ENCODE data around the gene PIAS4.
"Not testable (repeated sequence)": the region's sequence is repeated elsewhere in the genome, so short reads cannot be mapped to it uniquely, and the experiment has no call there.

The PIAS4 gene

GRCh38 chr19:3998667-3999412, 8.7 kb upstream of the PIAS4 start:
- not testable (repeated sequence) for DNase-seq

GRCh38 chr19:4000798-4001197, 6.7 kb upstream of the PIAS4 start:
- not testable (repeated sequence) for DNase-seq

GRCh38 chr19:4005436-4005835, 2.1 kb upstream of the PIAS4 start:
- DNase-seq, result not testable (repeated sequence)

GRCh38 chr19:4007836-4008539, 452 bp downstream of the PIAS4 start:
- no peak for DNase-seq

DNA sequence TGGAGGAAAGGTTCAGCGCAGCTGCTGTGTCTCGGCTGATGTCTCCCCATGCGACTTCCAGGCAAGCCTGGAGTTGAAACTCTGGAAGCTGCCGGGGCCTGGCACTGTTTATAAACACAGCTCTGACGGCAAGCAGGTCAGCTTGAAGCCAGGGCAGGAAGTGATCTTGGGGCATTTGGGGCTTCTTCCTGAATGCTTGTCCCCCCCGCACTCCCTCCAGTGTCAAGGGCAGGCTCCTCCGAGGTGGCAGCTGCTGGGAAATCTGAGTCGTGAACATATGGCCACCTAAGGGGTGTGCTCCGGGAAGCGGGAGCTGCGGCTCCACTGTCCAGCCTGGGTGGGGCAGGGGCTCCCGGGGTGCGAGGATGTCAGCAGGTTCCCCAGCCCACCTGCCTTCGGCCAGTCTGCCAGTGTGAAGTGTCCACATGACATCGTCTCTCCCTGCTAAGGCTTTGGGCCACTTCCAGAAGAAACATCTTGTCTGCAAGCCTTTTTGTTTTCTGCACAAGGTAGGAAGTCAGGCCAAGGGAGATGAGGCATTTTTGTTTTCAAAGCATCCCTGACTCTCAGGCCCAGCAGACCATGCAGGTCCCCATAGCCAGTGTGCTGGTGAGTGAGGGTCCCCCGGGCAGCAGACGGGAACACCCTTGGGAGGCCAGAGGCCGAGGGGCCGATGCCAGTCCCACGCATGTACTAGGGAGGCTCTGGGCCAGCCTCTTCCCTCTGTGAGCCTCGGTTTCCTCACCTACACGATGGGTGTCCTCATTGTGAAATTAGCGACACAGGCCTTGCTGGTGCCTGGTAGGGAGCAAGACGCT, 2.7 kb downstream of the PIAS4 start:
- DNase-seq, result no peak

GRCh38 chr19:4010808-4011110, 3.2 kb downstream of the PIAS4 start:
- DNase-seq, result no peak

DNA sequence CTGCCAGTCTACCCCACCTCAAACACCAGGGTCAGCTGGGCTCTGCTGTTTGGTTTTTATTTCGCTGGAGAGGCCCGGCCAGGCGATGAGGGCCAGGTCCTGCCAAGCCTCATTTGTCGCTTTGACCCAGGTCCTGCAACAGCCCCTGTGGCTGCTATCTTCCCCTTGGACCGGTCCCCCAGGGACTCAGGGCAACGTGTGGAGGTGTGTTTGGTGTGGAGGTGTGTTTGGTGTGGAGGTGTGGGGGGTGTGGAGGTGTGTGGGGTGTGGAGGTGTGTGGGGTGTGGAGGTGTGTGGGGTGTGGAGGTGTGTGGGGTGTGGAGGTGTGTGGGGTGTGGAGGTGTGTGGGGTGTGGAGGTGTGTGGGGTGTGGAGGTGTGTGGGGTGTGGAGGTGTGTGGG, 3.9 kb downstream of the PIAS4 start:
- not testable (repeated sequence) for DNase-seq

- DNase-seq, result no peak
Measured at GRCh38 chr19:4012092-4012974, 4.8 kb downstream of the PIAS4 start.

GRCh38 chr19:4012975-4013634, 5.6 kb downstream of the PIAS4 start:
- DNase-seq, result no peak

DNA sequence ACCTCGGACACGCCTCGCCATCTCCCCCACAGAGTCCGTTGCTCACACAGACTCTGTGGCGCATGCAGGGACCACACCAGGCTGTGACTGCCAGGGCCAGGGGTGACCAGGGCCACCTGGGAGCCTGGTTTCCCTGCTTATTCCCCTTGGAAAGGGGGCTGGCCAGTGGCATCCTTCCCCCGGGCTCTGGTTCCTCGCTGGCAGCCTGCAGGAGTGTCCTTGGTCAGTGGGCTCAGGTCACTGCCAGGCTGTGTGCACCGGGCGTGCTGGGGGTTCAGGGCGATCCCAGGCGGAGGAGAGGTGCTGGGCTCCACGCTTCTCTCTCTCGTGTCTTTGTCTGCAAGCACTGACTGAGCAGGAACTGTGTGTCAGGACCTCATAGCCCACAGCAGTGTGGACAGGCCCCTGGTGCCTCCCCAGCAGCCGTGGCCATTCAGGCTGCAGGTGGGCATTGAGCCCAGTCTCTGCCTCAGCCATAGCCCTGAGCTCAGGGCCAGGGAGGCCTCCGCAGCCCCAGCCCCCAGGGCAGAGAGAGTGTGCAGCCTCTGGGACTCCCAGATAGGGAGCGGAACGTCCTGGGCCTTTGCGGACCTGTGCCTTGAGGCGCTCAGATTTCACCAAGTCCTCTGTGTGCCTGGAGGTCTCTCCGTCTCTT, 6.5 kb downstream of the PIAS4 start:
- no peak for DNase-seq

DNA sequence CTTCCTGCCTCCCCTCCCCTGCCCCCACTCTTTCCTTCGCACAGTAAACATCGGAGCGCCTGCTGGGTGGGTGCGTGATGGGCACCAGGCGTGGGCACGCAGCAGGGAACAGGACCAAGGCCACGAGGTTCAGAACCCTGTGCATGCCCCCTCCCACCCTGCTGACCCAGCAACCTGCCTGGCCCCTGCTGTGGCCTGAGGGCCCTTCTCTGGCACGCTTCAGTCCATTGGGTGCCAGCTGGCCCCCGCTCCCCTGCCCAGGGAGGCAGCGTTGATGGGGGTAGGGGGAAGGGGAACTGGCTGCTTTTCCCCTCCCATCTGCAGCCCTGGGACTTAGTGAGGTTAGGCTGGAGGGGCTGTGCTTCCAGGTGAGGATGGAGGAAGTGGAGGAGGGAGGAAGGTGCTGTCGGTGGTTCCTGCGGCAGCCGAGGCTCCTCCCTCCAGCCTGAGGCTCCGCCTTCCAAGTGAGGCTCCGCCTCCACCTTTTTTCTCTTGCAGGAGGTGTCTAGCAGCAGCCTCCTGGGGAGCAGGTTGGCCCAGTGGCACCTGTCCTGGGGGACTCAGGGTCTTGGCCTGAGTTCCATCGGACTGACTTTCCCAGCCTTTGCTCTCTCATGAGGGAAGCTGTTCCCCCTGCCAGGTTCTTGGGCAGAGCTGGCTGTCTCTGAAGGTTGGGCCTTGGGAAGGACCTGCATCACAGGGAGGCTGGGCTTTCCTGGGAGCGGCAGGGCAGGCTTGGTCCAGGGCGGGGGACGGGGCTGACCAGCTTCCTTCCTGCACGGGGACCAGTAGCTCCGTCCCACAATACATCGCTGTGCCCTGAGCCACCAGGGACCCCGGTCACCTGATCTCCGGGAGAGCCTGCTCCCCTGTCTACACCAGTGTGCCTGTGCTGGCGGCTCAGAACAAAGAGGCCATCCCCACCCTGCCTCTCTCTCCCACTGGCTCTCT, 7.3 kb downstream of the PIAS4 start:
- DNase-seq, result no peak

DNA sequence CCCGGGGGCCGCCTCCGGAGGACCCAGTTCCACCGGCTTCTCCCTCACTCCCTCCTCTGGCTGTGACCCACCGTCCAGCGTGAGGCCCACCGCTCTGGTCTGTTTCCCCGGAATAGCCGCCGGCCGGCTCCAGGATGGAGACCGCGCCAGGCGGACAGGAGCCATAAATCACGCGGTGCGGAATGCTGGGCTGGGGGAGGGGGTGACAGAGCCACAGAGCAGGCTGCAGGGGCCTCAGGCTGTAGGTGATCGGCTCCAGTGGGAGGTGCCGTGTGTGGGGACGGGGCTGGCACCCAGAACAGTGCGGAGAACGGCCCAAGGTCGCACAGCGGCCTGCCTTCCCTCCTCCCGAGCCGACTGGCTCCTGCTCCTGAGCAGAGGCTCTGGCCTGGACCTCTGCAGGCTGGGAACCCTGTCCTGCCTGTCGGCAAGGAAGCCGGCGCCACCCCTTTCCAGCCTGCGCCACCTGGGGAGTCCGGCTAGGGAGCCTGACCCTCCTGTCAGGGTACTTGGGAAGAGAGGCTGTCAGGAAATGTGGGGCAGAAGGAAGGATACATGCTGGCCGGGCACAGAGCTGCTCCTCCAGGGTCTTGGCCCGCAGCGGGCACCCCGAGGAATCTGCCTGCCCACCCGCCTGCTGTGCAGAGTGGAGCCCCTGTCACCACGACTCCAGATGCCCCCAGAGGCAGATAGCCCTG, 8.3 kb downstream of the PIAS4 start:
- no peak for DNase-seq

DNA sequence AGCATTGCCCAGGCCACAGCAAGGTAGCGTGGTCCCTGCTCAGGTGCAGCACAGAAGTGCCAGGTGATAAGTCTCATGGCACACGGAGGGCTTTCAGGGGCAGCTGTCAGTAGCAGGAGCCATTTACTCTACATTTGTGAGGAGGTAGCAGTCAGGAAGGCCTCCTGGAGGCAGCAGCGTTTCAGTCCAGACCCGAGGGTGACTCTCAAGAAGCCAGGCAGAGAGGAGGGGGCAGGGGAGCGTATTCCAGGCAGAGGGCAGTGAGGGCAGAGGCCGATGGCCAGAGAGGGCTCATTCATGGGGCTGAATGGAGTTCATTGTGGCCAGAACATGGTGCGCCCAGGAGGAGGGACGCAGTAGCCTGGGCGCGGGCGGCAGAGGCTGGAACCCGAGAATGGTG, 8.9 kb downstream of the PIAS4 start:
- no peak for DNase-seq

DNA sequence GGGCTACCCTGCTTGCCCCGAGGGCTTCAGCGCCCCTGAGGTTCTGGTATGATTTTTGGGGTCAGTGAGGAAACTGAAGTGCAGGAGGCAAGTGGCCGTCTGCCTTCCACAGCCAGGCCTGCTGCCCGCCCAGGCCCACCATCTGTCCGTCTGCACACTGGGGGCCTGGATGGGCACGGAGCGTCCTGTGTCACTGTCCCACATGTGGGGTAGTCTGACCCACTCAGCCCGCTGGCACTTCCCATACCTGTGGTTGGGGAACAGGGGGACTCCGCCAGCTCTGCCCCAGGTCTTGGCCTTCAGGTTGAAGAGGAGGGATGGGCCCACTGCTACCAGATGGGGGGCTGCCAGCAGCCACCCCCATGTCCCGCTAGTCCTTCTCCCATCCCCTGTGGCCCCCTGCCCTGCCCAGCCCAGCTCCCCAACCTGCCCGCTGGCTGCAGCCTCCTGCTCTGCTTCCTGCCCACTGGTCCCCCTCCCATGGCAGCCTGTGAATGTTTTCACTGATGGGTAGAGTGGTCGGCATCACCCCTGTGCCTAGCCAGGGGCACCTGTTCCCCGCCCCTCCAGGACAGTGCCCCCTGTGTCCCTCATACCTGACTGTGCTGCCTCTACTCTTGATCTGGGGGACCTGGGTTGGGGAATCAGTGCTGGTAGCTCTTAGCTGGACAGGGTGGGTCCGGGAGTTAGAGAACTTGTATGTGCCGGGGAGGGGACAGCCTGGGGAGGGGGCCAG, 9.5 kb downstream of the PIAS4 start:
- no peak for DNase-seq

- no peak for DNase-seq
Measured at GRCh38 chr19:4018140-4018613, 10.6 kb downstream of the PIAS4 start.

DNA sequence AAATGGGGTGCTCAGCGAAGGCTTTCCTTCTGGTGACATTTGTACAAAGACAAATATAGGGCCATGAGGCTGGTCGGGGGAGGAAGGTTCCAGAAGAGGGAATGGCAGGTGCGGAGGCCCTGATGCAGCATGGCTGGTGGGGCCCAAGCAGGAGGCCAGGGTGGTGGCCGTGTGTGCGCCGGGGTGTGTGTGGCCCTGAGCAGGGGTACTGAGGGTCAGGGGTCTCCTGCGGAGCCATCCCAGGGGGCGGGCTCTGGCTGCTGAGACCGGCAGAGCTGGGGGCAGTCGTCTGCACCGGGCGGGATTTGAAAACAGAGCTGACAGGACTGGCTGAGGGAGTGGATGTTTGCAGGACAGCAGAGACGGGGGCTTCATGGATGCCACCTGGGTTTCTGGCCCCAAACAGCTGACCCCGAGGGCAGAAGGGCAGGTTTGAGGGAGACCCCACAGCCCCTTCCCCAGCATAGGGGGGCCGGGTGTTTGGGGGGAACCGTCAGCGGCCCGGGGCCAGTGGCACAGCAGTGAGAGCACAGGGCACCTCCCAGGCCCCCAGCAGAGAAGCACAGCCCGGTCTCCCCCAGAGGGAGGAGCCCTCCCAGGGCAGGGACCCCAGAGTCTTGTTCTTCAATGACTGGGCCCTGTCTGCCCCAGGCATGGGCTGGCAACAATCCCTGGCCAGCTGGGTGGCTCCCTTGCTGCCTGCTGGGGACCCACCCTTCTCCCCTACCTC, 11.4 kb downstream of the PIAS4 start:
- DNase-seq, result no peak

- DNase-seq, result no peak
Measured at GRCh38 chr19:4019578-4019977, 12.0 kb downstream of the PIAS4 start.

All from fibroblast of skin of abdomen (primary cell).